ENCODE results near the gene FXYD4.

DNA sequence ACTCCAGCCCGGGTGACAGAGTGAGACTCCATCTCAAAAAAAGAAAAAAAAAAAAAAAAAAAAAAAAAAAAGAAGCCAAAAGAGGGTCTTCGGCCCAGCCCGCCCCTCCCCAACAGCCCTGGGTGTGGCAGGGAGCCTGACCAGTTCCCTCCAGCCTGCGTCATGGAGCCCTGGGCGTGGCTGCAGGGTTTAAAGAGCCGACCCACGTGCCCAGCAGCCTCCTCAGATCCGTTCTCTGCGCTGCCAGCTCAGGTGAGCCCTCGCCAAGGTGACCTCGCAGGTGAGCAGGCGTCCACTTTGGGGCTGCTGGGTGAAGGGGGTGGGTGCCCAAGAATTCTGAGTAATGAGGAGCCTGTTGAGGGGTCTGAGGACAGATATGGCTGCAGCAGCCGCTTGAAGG is at the start of gene FXYD4:
- TF ChIP-seq, protein P1, sequence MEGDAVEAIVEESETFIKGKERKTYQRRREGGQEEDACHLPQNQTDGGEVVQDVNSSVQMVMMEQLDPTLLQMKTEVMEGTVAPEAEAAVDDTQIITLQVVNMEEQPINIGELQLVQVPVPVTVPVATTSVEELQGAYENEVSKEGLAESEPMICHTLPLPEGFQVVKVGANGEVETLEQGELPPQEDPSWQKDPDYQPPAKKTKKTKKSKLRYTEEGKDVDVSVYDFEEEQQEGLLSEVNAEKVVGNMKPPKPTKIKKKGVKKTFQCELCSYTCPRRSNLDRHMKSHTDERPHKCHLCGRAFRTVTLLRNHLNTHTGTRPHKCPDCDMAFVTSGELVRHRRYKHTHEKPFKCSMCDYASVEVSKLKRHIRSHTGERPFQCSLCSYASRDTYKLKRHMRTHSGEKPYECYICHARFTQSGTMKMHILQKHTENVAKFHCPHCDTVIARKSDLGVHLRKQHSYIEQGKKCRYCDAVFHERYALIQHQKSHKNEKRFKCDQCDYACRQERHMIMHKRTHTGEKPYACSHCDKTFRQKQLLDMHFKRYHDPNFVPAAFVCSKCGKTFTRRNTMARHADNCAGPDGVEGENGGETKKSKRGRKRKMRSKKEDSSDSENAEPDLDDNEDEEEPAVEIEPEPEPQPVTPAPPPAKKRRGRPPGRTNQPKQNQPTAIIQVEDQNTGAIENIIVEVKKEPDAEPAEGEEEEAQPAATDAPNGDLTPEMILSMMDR (conservative IDR thresholded peaks at IDR 0.05) = no peak
- no peak for TF ChIP-seq ZFX (IDR thresholded peaks at IDR 0.05)

Data from C4-2B (cell line).